SK-N-MC (cell line): ENCODE measurements around the gene LHB.
"Not testable (repeated sequence)": the region's sequence is repeated elsewhere in the genome, so short reads cannot be mapped to it uniquely, and the experiment has no call there.

Source experiments
- EZH2 ChIP-seq: fragments of 200-600 bp; sonication (generic); IDR thresholded peaks from one replicate; pipeline ENCODE4 v1.6.1; 2017; ENCODE audit warnings: antibody characterized with exemption
- POLR2AphosphoS5 ChIP-seq: IDR thresholded peaks from 2 replicates; pipeline ENCODE4 v1.6.1; 2012; ENCODE audit warnings: mild to moderate bottlenecking, low read depth, low read length, borderline replicate concordance

DNA sequence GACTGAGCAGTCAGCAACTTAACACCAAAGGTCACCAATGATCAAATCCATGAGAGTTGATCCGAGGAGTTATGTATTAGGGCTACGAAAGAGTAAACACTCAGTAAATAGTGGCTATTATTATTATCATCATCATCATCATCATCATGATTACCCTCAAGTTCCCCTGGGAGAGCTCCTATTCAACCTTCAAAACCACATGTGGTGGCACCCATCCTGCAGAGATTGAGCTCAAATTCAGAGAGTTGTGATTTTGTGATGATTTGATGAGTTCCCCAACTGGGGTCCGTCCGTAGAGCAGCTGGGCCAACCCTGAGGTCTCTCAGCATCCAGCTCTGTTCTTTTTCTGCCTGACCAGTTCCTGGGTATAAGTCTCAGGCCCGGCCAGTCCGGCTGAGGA, 8.2 kb upstream of the LHB start:
- TF ChIP-seq POLR2AphosphoS5, EZH2: not testable (repeated sequence)
